ENCODE results near the gene SP7.

The SP7 gene

DNA sequence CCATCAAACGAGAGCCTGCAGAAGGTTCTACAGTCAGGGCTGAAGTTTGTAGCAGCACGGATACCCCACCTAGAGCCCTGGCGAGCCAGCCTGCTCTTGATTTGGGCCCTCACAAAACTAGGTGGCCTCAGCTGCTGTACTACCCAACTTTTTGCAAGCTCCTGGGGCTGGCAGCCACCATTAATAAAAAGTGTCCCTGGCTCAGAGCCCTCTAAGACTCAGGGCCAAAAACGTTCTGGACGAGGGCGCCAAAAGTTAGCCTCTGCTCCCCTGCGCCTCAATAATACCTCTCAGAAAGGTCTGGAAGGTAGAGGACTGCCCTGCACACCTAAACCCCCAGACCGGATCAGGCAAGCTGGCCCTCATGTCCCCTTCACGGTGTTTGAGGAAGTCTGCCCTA lies 49.7 kb downstream of the SP7 start:
- Histone ChIP-seq H3K9me3 (ENCODE audit: insufficient read depth, low read depth, low read length) (no peaks in the 10 kb centered on the region), H4K20me1 (ENCODE audit: insufficient read depth, low read length, poor library complexity, severe bottlenecking) (no peaks in the 10 kb centered on the region), H3K4me3 (ENCODE audit: low read length, poor library complexity, severe bottlenecking) (no peak overlapping the region), H3K9me2 (replicated peaks; ENCODE audit: low read depth, low read length) (no peaks in the 10 kb centered on the region), H3K36me3 (ENCODE audit: insufficient read depth, low read length) (peaks cover 66% of the 10 kb centered on the region; the same call in 1 of the 2 replicates), H2AFZ (ENCODE audit: low read length) (no peak overlapping the region), H3K27me3 (ENCODE audit: insufficient read depth, low read length, poor library complexity, severe bottlenecking) (no peaks in the 10 kb centered on the region), H3K79me2 (ENCODE audit: insufficient read depth, low read length) (no peaks in the 10 kb centered on the region), H3K4me2 (ENCODE audit: low read depth, low read length, poor library complexity, severe bottlenecking) (no peak overlapping the region), H3K9ac (ENCODE audit: low read depth, low read length, poor library complexity, severe bottlenecking) (no peak overlapping the region), H3F3A (ENCODE audit: low read depth) (no peaks in the 10 kb centered on the region), H3K4me1 (ENCODE audit: insufficient read depth, low read length, poor library complexity, severe bottlenecking) (no peaks in the 10 kb centered on the region)
- TF ChIP-seq EZH2phosphoT487 (IDR thresholded peaks at IDR 0.05; ENCODE audit: borderline replicate concordance): no peak
- TF ChIP-seq, protein P1, sequence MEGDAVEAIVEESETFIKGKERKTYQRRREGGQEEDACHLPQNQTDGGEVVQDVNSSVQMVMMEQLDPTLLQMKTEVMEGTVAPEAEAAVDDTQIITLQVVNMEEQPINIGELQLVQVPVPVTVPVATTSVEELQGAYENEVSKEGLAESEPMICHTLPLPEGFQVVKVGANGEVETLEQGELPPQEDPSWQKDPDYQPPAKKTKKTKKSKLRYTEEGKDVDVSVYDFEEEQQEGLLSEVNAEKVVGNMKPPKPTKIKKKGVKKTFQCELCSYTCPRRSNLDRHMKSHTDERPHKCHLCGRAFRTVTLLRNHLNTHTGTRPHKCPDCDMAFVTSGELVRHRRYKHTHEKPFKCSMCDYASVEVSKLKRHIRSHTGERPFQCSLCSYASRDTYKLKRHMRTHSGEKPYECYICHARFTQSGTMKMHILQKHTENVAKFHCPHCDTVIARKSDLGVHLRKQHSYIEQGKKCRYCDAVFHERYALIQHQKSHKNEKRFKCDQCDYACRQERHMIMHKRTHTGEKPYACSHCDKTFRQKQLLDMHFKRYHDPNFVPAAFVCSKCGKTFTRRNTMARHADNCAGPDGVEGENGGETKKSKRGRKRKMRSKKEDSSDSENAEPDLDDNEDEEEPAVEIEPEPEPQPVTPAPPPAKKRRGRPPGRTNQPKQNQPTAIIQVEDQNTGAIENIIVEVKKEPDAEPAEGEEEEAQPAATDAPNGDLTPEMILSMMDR (conservative IDR thresholded peaks at IDR 0.05; ENCODE audit: low read length): no peak

DNA sequence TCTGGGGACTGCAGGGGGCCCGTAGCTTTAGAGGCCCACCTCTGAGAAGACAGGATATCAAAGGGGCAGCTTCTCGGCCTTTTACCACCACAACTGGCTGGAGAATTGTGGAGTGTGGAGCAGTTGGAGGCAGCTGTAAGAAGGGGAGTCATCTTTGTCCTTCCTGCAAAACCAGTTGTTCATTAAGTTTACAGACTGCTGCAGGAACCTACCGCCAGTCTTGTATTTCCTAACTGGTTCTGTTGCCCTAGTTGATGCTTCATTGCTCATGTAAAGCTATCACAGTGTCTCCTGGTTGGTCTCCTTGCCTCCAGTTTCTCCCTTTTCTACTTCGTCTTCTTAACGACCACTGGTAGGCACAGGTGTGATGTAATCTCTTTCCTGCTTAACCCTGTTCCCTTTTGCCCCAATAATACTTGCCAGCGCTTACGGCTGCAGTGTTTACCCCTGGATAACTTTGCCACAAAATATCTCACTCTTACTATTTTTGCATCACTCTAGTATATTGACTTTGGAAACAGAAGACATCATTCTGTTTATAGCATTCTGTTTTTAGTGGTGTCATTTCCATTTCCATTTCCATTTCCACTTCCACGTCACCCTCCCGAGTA lies 56.2 kb downstream of the SP7 start:
- Histone ChIP-seq H3K9ac (ENCODE audit: low read depth, low read length, poor library complexity, severe bottlenecking) (no peak overlapping the region), H3K27me3 (ENCODE audit: insufficient read depth, low read length, poor library complexity, severe bottlenecking) (no peaks in the 10 kb centered on the region), H3F3A (ENCODE audit: low read depth) (no peaks in the 10 kb centered on the region), H3K4me2 (ENCODE audit: low read depth, low read length, poor library complexity, severe bottlenecking) (no peak overlapping the region), H3K79me2 (ENCODE audit: insufficient read depth, low read length) (no peaks in the 10 kb centered on the region), H3K9me3 (ENCODE audit: insufficient read depth, low read depth, low read length) (no peaks in the 10 kb centered on the region), H3K4me1 (ENCODE audit: insufficient read depth, low read length, poor library complexity, severe bottlenecking) (no peaks in the 10 kb centered on the region), H2AFZ (ENCODE audit: low read length) (no peak overlapping the region), H4K20me1 (ENCODE audit: insufficient read depth, low read length, poor library complexity, severe bottlenecking) (no peaks in the 10 kb centered on the region), H3K9me2 (replicated peaks; ENCODE audit: low read depth, low read length) (no peaks in the 10 kb centered on the region), H3K4me3 (ENCODE audit: low read length, poor library complexity, severe bottlenecking) (no peak overlapping the region), H3K36me3 (ENCODE audit: insufficient read depth, low read length) (peaks cover 74% of the 10 kb centered on the region; the same call in 1 of the 2 replicates)
- TF ChIP-seq EZH2phosphoT487 (IDR thresholded peaks at IDR 0.05; ENCODE audit: borderline replicate concordance): no peak
- TF ChIP-seq, protein P1 (conservative IDR thresholded peaks at IDR 0.05; ENCODE audit: low read length): no peak

DNA sequence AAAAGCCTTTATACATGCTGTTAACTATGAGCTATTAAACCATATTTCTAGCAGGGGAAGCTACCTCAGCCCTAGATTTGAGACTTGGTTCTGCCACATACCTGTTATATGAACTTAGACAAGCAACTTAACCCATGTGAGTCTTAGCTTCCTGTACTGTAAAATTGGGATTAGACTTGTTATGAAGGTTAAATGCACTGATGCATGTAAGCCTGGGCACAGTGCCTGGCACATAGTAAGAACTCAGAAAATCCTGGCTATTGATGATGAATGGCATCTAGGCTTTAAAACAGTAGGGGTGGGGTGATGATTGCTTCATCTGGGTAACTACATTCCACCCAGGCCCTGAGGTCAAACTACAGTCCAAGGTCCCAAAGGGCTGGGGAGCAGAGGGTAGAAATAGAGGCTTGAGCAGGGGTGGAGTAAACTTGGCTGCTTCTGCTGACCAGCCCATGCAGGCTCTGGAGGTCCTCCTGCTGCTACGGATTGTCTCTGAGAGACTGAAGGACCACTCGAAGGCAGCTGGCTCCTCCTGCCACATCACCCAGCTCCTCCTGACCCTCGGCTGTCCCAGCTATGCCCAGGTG lies 56.8 kb downstream of the SP7 start:
- Histone ChIP-seq H2AFZ (ENCODE audit: low read length) (no peak overlapping the region), H3K4me2 (ENCODE audit: low read depth, low read length, poor library complexity, severe bottlenecking) (no peak overlapping the region), H3F3A (ENCODE audit: low read depth) (no peaks in the 10 kb centered on the region), H3K9me3 (ENCODE audit: insufficient read depth, low read depth, low read length) (no peaks in the 10 kb centered on the region), H3K79me2 (ENCODE audit: insufficient read depth, low read length) (no peaks in the 10 kb centered on the region), H3K27me3 (ENCODE audit: insufficient read depth, low read length, poor library complexity, severe bottlenecking) (no peaks in the 10 kb centered on the region), H3K4me3 (ENCODE audit: low read length, poor library complexity, severe bottlenecking) (no peak overlapping the region), H3K9me2 (replicated peaks; ENCODE audit: low read depth, low read length) (no peaks in the 10 kb centered on the region), H3K36me3 (ENCODE audit: insufficient read depth, low read length) (peaks cover 70% of the 10 kb centered on the region; the same call in 1 of the 2 replicates), H3K4me1 (ENCODE audit: insufficient read depth, low read length, poor library complexity, severe bottlenecking) (no peaks in the 10 kb centered on the region), H4K20me1 (ENCODE audit: insufficient read depth, low read length, poor library complexity, severe bottlenecking) (no peaks in the 10 kb centered on the region), H3K9ac (ENCODE audit: low read depth, low read length, poor library complexity, severe bottlenecking) (no peak overlapping the region)
- TF ChIP-seq EZH2phosphoT487 (IDR thresholded peaks at IDR 0.05; ENCODE audit: borderline replicate concordance): no peak
- TF ChIP-seq, protein P1 (conservative IDR thresholded peaks at IDR 0.05; ENCODE audit: low read length): no peak

Measured in Loucy (cell line).